Coronary artery (tissue), 2 donors: Measurements from ENCODE around the gene TP73.

Source experiments
- DNase-seq: peaks from one replicate; pipeline ENCODE4 v3.0.0-alpha.2; 2017; ENCODE audit warnings: low spot score
- H3K27ac ChIP-seq, 2 donors: fragments of 200-600 bp; sonication (generic); one replicate each; pipeline ENCODE4 v1.5.1; 2016 to 2019
- H3K4me3 ChIP-seq: fragments of 200-600 bp; sonication (generic); 2 replicates; pipeline ENCODE4 v1.5.1; 2016; ENCODE audit warnings: mild to moderate bottlenecking, moderate library complexity
- CTCF ChIP-seq: fragments of 200-600 bp; sonication (generic); IDR thresholded peaks from one replicate; pipeline ENCODE4 v1.5.1; 2019; ENCODE audit warnings: antibody characterized with exemption

The TP73 gene

GRCh38 chr1:3692598-3692997 is 40.3 kb downstream of the TP73 start:
- Histone ChIP-seq H3K4me3 (no peak overlapping the region), H3K27ac (no peak overlapping the region)
- no peak for DNase-seq
- TF ChIP-seq CTCF, result no peak

- no peak overlapping the region for H3K4me3 ChIP-seq
- no peak for DNase-seq
- H3K27ac ChIP-seq, result no peak overlapping the region
- TF ChIP-seq CTCF, result no peak
Observed at GRCh38 chr1:3693321-3693720, 41.0 kb downstream of the TP73 start.

DNA sequence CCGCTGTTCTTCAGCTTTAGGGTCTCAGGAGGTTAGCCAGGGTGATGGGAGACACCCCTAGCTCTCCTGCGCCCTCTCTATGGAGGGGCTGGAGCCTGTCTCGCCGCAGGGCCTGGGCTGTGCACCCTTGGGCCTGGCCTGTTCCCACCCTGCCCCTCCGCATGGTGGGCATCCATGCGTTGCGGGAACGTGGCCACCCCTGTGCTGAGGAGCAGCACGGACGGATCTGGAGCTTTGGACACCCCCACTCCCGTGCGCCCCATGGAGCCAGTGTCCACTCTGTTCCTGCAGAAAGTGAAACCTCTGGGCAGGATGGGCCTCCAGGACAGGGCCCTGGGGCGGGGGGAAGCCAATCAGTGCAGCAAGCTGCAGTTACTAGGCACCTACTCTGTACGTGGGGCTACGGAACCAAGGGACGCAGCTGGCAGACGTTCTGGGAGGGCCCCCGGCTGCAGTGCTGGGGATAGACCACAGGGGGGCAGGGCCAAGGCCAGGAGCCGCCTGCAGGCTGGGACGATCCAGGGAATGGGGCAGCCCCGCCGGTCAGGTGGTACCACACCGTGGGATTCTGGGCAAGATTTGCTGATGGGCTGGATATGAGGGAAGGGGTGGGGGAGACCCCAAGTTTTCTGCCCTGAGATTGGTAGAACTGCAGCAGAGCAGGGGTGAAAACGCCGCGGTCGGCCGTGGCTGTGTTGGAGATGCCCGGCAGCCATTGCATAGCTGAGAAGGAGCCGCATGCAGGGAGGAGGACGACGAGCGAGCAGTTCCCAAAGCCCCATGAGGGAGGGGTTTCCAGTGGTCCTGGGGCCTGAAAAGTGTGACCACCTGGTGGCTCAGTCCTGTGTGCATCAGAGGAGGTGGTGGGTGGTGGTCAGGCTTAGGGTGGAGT is 43.3 kb downstream of the TP73 start:
- no peak for DNase-seq
- Histone ChIP-seq H3K4me3 (peak overlapping the region; percentile 42), H3K27ac (no peak overlapping the region)
- peak; percentile 55 for TF ChIP-seq CTCF

- Histone ChIP-seq H3K27ac (no peak overlapping the region), H3K4me3 (no peak overlapping the region)
- no peak for DNase-seq
- no peak for TF ChIP-seq CTCF
Observed at GRCh38 chr1:3696689-3697088, 44.4 kb downstream of the TP73 start.

DNA sequence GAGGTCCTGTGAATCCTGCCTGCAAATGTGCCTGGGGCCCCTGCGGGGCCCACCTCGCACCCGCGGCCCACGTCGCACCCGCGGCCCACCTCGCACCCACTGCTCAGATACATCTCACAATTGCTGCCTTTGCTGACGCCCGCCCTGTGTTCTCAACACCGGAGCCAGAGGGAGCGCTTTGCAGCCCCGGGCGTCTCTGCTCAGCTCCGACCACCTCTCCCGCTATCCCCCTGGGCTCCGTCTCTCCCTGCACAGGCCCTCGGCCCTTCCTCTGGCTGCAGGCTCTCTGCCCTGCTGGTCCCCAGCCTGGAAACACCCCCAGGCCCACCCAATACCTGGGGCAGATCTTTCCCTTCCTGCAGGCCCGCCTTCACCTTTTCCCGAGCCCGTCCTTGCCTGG is 44.8 kb downstream of the TP73 start:
- TF ChIP-seq CTCF, result no peak
- Histone ChIP-seq H3K4me3 (no peak overlapping the region), H3K27ac (no peak overlapping the region)
- DNase-seq, result no peak

GRCh38 chr1:3697810-3698209 is 45.5 kb downstream of the TP73 start:
- no peak overlapping the region for H3K4me3 ChIP-seq
- H3K27ac ChIP-seq, result no peak overlapping the region
- TF ChIP-seq CTCF, result no peak
- DNase-seq, result no peak

GRCh38 chr1:3698660-3699408 is 46.5 kb downstream of the TP73 start:
- H3K4me3 ChIP-seq, result no peak overlapping the region

More at GRCh38 chr1:3698660-3699408, 46.5 kb downstream of the TP73 start:
- TF ChIP-seq CTCF, result no peak
- DNase-seq, result no peak
- no peak overlapping the region for H3K27ac ChIP-seq
